Subcutaneous adipose tissue (tissue), 4 donors: ENCODE measurements around the gene HS3ST4. TPM values are rescaled to one million over a fixed set of nuclear protein-coding genes. Genes with fewer than 3 reads are reported as not detected.

Experiments
- CTCF ChIP-seq: fragments of 450-650 bp; IDR thresholded peaks from one replicate; pipeline ENCODE4 v1.5.1; 2016; ENCODE audit warnings: low read depth, mild to moderate bottlenecking, control low read depth, antibody characterized with exemption, moderate library complexity
- total RNA-seq, 4 donors: library from RNA; depleted of rRNA; stranded (reverse); fragments of >200 nt; gene quantifications; one replicate each; pipeline ENCODE4 v1.1.0, GENCODE V29; 2016

Gene HS3ST4
- total RNA-seq, 4 donors from 2014 or later, result not detected

- no peak for TF ChIP-seq CTCF
These were observed 362.1 kb downstream of the HS3ST4 start for GRCh38 chr16:26053889-26054288.

- no peak for TF ChIP-seq CTCF
These were observed 366.6 kb downstream of the HS3ST4 start for GRCh38 chr16:26058326-26058725.

- no peak for TF ChIP-seq CTCF
These were observed 378.7 kb downstream of the HS3ST4 start for GRCh38 chr16:26070302-26071100.

- TF ChIP-seq CTCF, result no peak
These were observed 379.5 kb downstream of the HS3ST4 start for GRCh38 chr16:26071101-26071866.

GRCh38 chr16:26078716-26079355 lies 387.1 kb downstream of the HS3ST4 start:
- no peak for TF ChIP-seq CTCF

- TF ChIP-seq CTCF, result no peak
These were observed 395.3 kb downstream of the HS3ST4 start for GRCh38 chr16:26087091-26087490.

- no peak for TF ChIP-seq CTCF
These were observed 399.8 kb downstream of the HS3ST4 start for GRCh38 chr16:26091511-26091910.
